HG03378 (cell line): ENCODE results near the gene DNAJB14.
"Not testable (repeated sequence)": the region's sequence is repeated elsewhere in the genome, so short reads cannot be mapped to it uniquely, and the experiment has no call there.

Source experiments
- ATAC-seq: cut with Tn5 transposase; IDR thresholded peaks from one replicate; pipeline ENCODE4 v1.9.1; 2021; ENCODE audit warnings: mild to moderate bottlenecking, moderate library complexity; ENCODE audit not compliant: unreplicated experiment

Gene DNAJB14

GRCh38 chr4:99946356-99947189 is at the start of gene DNAJB14:
Gene DNAJB14, minus strand, starts transcription at chr4:99946618. Its CDS starts 47 bp downstream, at chr4:99946571.
- ATAC-seq: peak; percentile 22

- ATAC-seq: no peak
Measured at GRCh38 chr4:99991741-99992140, 45.3 kb upstream of the DNAJB14 start.

GRCh38 chr4:99987681-99988080 is 41.3 kb upstream of the DNAJB14 start:
- ATAC-seq: no peak

GRCh38 chr4:99986792-99987191 is 40.4 kb upstream of the DNAJB14 start:
- ATAC-seq: peak; percentile 72

- ATAC-seq: no peak
Measured at GRCh38 chr4:99983289-99983943, 37.0 kb upstream of the DNAJB14 start.

GRCh38 chr4:99979872-99980271 is 33.5 kb upstream of the DNAJB14 start:
- no peak for ATAC-seq

GRCh38 chr4:99971453-99972111 is 25.2 kb upstream of the DNAJB14 start:
- ATAC-seq: no peak

GRCh38 chr4:99968330-99968729 is 21.9 kb upstream of the DNAJB14 start:
- no peak for ATAC-seq

- ATAC-seq: no peak
Measured at GRCh38 chr4:99966692-99967091, 20.3 kb upstream of the DNAJB14 start.

GRCh38 chr4:99965674-99966350 is 19.4 kb upstream of the DNAJB14 start:
- no peak for ATAC-seq

GRCh38 chr4:99965173-99965572 is 18.8 kb upstream of the DNAJB14 start:
- ATAC-seq: no peak

GRCh38 chr4:99961711-99962110 is 15.3 kb upstream of the DNAJB14 start:
- ATAC-seq: no peak

- no peak for ATAC-seq
Measured at GRCh38 chr4:99960648-99961047, 14.2 kb upstream of the DNAJB14 start.

GRCh38 chr4:99958207-99958606 is 11.8 kb upstream of the DNAJB14 start:
- not testable (repeated sequence) for ATAC-seq

GRCh38 chr4:99950913-99951254 is 4.5 kb upstream of the DNAJB14 start:
- ATAC-seq: no peak

- ATAC-seq: peak; percentile 58
Measured at GRCh38 chr4:99949999-99950912, 3.8 kb upstream of the DNAJB14 start, which contains the start of gene H2AZ1. Gene H2AZ1, minus strand, starts transcription at chr4:99950275. Its CDS starts 105 bp downstream, at chr4:99950170.

GRCh38 chr4:99949034-99949998 is 2.9 kb upstream of the DNAJB14 start:
- ATAC-seq: peak; percentile 36

GRCh38 chr4:99947608-99948007 is 1.2 kb upstream of the DNAJB14 start:
- ATAC-seq: no peak

- no peak for ATAC-seq
Measured at GRCh38 chr4:99947190-99947578, 766 bp upstream of the DNAJB14 start.
